ENCODE measurements around the gene TNNT1. TPM values are rescaled to one million over a fixed set of nuclear protein-coding genes. Genes with fewer than 3 reads are reported as not detected.

The TNNT1 gene
- 1.1 and 4.3 TPM in 2 replicates for total RNA-seq (ENCODE audit: low replicate concordance)

- H3K4me3 ChIP-seq (ENCODE audit: low read depth, low read length) = no peak within 1 kb of the TSS
- no peak for TF ChIP-seq CTCF (IDR thresholded peaks at IDR 0.05; ENCODE audit: insufficient read depth, low read length)
- no peak for DNase-seq (ENCODE audit: low read depth)
These were observed at the start of gene TNNT1 for GRCh38 chr19:55149078-55150003. TNNT1 (minus strand) TSS chr19:55149206; CDS start chr19:55147157, 2,049 bp downstream.

GRCh38 chr19:55198651-55199050 is 49.6 kb upstream of the TNNT1 start:
- DNase-seq (ENCODE audit: low read depth) = no peak
- no peak for TF ChIP-seq CTCF (IDR thresholded peaks at IDR 0.05; ENCODE audit: insufficient read depth, low read length)
- no peak overlapping the region for H3K4me3 ChIP-seq (ENCODE audit: low read depth, low read length)

- DNase-seq (ENCODE audit: low read depth) = no peak
- no peak for TF ChIP-seq CTCF (IDR thresholded peaks at IDR 0.05; ENCODE audit: insufficient read depth, low read length)
- H3K4me3 ChIP-seq (ENCODE audit: low read depth, low read length) = no peak overlapping the region
These were observed 48.5 kb upstream of the TNNT1 start for GRCh38 chr19:55197528-55197927.

GRCh38 chr19:55196803-55197202 is 47.8 kb upstream of the TNNT1 start:
- DNase-seq (ENCODE audit: low read depth) = no peak
- TF ChIP-seq CTCF (IDR thresholded peaks at IDR 0.05; ENCODE audit: insufficient read depth, low read length) = no peak
- H3K4me3 ChIP-seq (ENCODE audit: low read depth, low read length) = no peak overlapping the region

GRCh38 chr19:55193481-55193880 is 44.5 kb upstream of the TNNT1 start:
- DNase-seq (ENCODE audit: low read depth) = no peak
- no peak overlapping the region for H3K4me3 ChIP-seq (ENCODE audit: low read depth, low read length)
- TF ChIP-seq CTCF (IDR thresholded peaks at IDR 0.05; ENCODE audit: insufficient read depth, low read length) = no peak

GRCh38 chr19:55189403-55189835 is 40.4 kb upstream of the TNNT1 start:
- DNase-seq (ENCODE audit: low read depth) = peak; percentile 91
- TF ChIP-seq CTCF (IDR thresholded peaks at IDR 0.05; ENCODE audit: insufficient read depth, low read length) = no peak
- no peak overlapping the region for H3K4me3 ChIP-seq (ENCODE audit: low read depth, low read length)
